Esophagus muscularis mucosa (tissue), 4 donors: ENCODE results near the gene LYPLA2. TPM values are rescaled to one million over a fixed set of nuclear protein-coding genes. Genes with fewer than 3 reads are reported as not detected.
A peak's percentile ranks its signal among the peaks of the same experiment; 100 is the strongest.

Source experiments
- DNase-seq: peaks from one replicate; pipeline ENCODE4 v3.0.0-alpha.2; 2017; ENCODE audit errors: extremely low spot score
- H3K27ac ChIP-seq, 4 donors: fragments of 200-600 bp; sonication (generic); replicated peaks in 1 of 4; 1 replicate in 3 of 4; 2 replicates in 1 of 4; pipeline ENCODE4 v1.5.1; 2016 to 2019; ENCODE audit warnings: mild to moderate bottlenecking in 1 of 4
- H3K27me3 ChIP-seq, 4 donors: fragments of 200-600 bp; sonication (generic); one replicate each; pipeline versions ENCODE4 v1.5.1 to v1.6.0; 2016 to 2019
- H3K36me3 ChIP-seq, 4 donors: fragments of 200-600 bp; sonication (generic); one replicate each; pipeline ENCODE4 v1.5.1; 2016 to 2019
- H3K4me1 ChIP-seq, 4 donors: fragments of 200-600 bp; sonication (generic); one replicate each; pipeline ENCODE4 v1.5.1; 2016 to 2019
- H3K4me3 ChIP-seq, 4 donors: fragments of 200-600 bp; sonication (generic); 1 replicate in 2 of 4; 2 replicates in 2 of 4; pipeline ENCODE4 v1.5.1; 2016 to 2019; ENCODE audit warnings: mild to moderate bottlenecking in 4 of 4, moderate library complexity in 1 of 4
- H3K9me3 ChIP-seq, 4 donors: fragments of 200-600 bp; sonication (generic); 1 replicate in 3 of 4; 2 replicates in 1 of 4; pipeline ENCODE4 v1.5.1; 2016 to 2019
- CTCF ChIP-seq, 3 experiments: fragments of 200-600 bp in 2 of 3; fragments of 450-650 bp in 1 of 3; sonication (generic) in 2 of 3; IDR thresholded peaks; one replicate each; pipeline ENCODE4 v1.5.1; 2017 to 2019; ENCODE audit warnings: antibody characterized with exemption in 3 of 3, mild to moderate bottlenecking in 2 of 3, moderate library complexity in 1 of 3
- EP300 ChIP-seq: sonication (generic); formaldehyde crosslinking; IDR thresholded peaks from one replicate; pipeline ENCODE4 v1.6.1; 2017; ENCODE audit warnings: antibody characterized with exemption
- POLR2A ChIP-seq: fragments of 450-650 bp; IDR thresholded peaks from one replicate; pipeline ENCODE4 v1.6.1; 2017; ENCODE audit warnings: antibody characterized with exemption, moderate library complexity, mild to moderate bottlenecking, low read depth
- POLR2AphosphoS5 ChIP-seq, 2 donors: sonication (generic); formaldehyde crosslinking; IDR thresholded peaks; one replicate each; pipeline ENCODE4 v1.6.1; 2017; ENCODE audit warnings: antibody characterized with exemption in 2 of 2
- WGBS: methylation state at CpG from one replicate; pipeline ENCODE4 v1.1.5; 2018; 5-methylcytosine and 5-hydroxymethylcytosine counted together
- intact Hi-C: fragments of 100-400 bp; cut with DNase I; formaldehyde crosslinking; loops from one replicate; pipeline ENCODE4 v1.15.1; 2023
- total RNA-seq, 4 donors: library from RNA; depleted of rRNA; stranded (reverse); fragments of >200 nt; gene quantifications; one replicate each; pipeline versions ENCODE4 v1.1.0 to v1.2.1, GENCODE V29; 2016

LYPLA2 gene
- total RNA-seq, 4 donors from 2014 or later: 32.8 to 51.4 (median 40.8) TPM

- Histone ChIP-seq H3K36me3 (peaks cover 0 to 19% (median 11%) of the 10 kb centered on the region in 4 donors), H3K4me3 (no peak overlapping the region), H3K27ac (no peak overlapping the region), H3K27me3 (no peaks in the 10 kb centered on the region), H3K9me3 (no peaks in the 10 kb centered on the region), H3K4me1 (peaks cover 23 to 54% (median 50%) of the 10 kb centered on the region in 4 donors)
- TF ChIP-seq POLR2A (no peak), EP300 (no peak), POLR2AphosphoS5 (IDR thresholded peaks at IDR 0.05) (no peak), CTCF (IDR thresholded peaks at IDR 0.05) (peak in 1 of 3 experiments; percentile 23)
- intact Hi-C loops: no loop called here
- DNase-seq: no peak
- 64% methylated on average over 1 of the region's 1 CpG for WGBS
Observed at GRCh38 chr1:23745515-23745914, 45.4 kb upstream of the LYPLA2 start.

GRCh38 chr1:23748016-23748415 lies 42.9 kb upstream of the LYPLA2 start:
- Histone ChIP-seq H3K4me1 (peaks cover 20 to 48% (median 44%) of the 10 kb centered on the region in 4 donors), H3K36me3 (peaks cover 24 to 44% (median 36%) of the 10 kb centered on the region in 4 donors), H3K27ac (no peak overlapping the region), H3K27me3 (no peaks in the 10 kb centered on the region), H3K9me3 (no peaks in the 10 kb centered on the region), H3K4me3 (no peak overlapping the region)
- no peak for DNase-seq
- TF ChIP-seq POLR2AphosphoS5 (IDR thresholded peaks at IDR 0.05) (no peak), CTCF (IDR thresholded peaks at IDR 0.05) (no peak)
- 82% methylated on average over 3 of the region's 3 CpGs for WGBS
- intact Hi-C loops: no loop called here

- TF ChIP-seq POLR2AphosphoS5 (IDR thresholded peaks at IDR 0.05) (no peak), POLR2A (no peak), CTCF (IDR thresholded peaks at IDR 0.05) (peak in 2 of 3 experiments; percentile 26 to 52)
- Histone ChIP-seq H3K4me3 (no peak overlapping the region), H3K27me3 (no peaks in the 10 kb centered on the region), H3K9me3 (no peaks in the 10 kb centered on the region), H3K36me3 (peaks cover 56 to 75% (median 64%) of the 10 kb centered on the region in 4 donors), H3K4me1 (peaks cover 7 to 26% (median 23%) of the 10 kb centered on the region in 4 donors), H3K27ac (no peak overlapping the region)
- 57% methylated on average over 8 of the region's 11 CpGs for WGBS
- intact Hi-C loops: no loop called here
- no peak for DNase-seq
Observed at GRCh38 chr1:23751050-23751814, 39.7 kb upstream of the LYPLA2 start.

GRCh38 chr1:23751815-23752200 lies 39.1 kb upstream of the LYPLA2 start:
- intact Hi-C loops: no loop called here
- H3K36me3 ChIP-seq: peaks cover 62 to 81% (median 69%) of the 10 kb centered on the region in 4 donors
- H3K27ac ChIP-seq: no peak overlapping the region
- no peak for TF ChIP-seq CTCF (IDR thresholded peaks at IDR 0.05)
- TF ChIP-seq POLR2AphosphoS5 (IDR thresholded peaks at IDR 0.05): no peak
- no peak for TF ChIP-seq EP300
- no peak for TF ChIP-seq POLR2A
- 86% methylated on average over 4 of the region's 4 CpGs for WGBS
- DNase-seq: no peak
- H3K27me3 ChIP-seq: no peaks in the 10 kb centered on the region
- H3K9me3 ChIP-seq: no peaks in the 10 kb centered on the region
- no peak overlapping the region for H3K4me3 ChIP-seq
- H3K4me1 ChIP-seq: peaks cover 7 to 23% (median 20%) of the 10 kb centered on the region in 4 donors
